ENCODE data around the gene GPS1.

The GPS1 gene

GRCh38 chr17:82011617-82012187 lies 40.0 kb upstream of the GPS1 start:
- no peak overlapping the region for H3K27ac ChIP-seq
- no peak for TF ChIP-seq CTCF (IDR thresholded peaks at IDR 0.05)
- no peak overlapping the region for H3K4me3 ChIP-seq
- DNase-seq (ENCODE audit: low spot score), result no peak

- no peak for TF ChIP-seq CTCF (IDR thresholded peaks at IDR 0.05)
- DNase-seq (ENCODE audit: low spot score), result no peak
- Histone ChIP-seq H3K27ac (peak overlapping the region in 1 of 2 donors; percentile 22), H3K4me3 (no peak overlapping the region)
Observed at GRCh38 chr17:82012261-82012639, 39.4 kb upstream of the GPS1 start.

- Histone ChIP-seq H3K27ac (peak overlapping the region in 1 of 2 donors; percentile 45), H3K4me3 (no peak overlapping the region)
- DNase-seq (ENCODE audit: low spot score), result no peak
Observed at GRCh38 chr17:82012640-82013295, 38.9 kb upstream of the GPS1 start.

GRCh38 chr17:82013341-82013740 lies 38.4 kb upstream of the GPS1 start:
- Histone ChIP-seq H3K4me3 (no peak overlapping the region), H3K27ac (peak overlapping the region in 1 of 2 donors; percentile 45)
- TF ChIP-seq CTCF (IDR thresholded peaks at IDR 0.05), result no peak
- no peak for DNase-seq (ENCODE audit: low spot score)

More at GRCh38 chr17:82012640-82013295, 38.9 kb upstream of the GPS1 start:
- no peak for TF ChIP-seq CTCF (IDR thresholded peaks at IDR 0.05)

GRCh38 chr17:82013772-82014321 lies 37.9 kb upstream of the GPS1 start:
- H3K4me3 ChIP-seq, result no peak overlapping the region
- no peak for TF ChIP-seq CTCF (IDR thresholded peaks at IDR 0.05)
- peak overlapping the region in 1 of 2 donors; percentile 45 for H3K27ac ChIP-seq
- no peak for DNase-seq (ENCODE audit: low spot score)

- Histone ChIP-seq H3K4me3 (no peak overlapping the region), H3K27ac (no peak overlapping the region)
- TF ChIP-seq CTCF (IDR thresholded peaks at IDR 0.05), result no peak
- no peak for DNase-seq (ENCODE audit: low spot score)
Observed at GRCh38 chr17:82014432-82014831, 37.3 kb upstream of the GPS1 start.

- no peak for DNase-seq (ENCODE audit: low spot score)
- TF ChIP-seq CTCF (IDR thresholded peaks at IDR 0.05), result no peak
- no peak overlapping the region for H3K27ac ChIP-seq
- H3K4me3 ChIP-seq, result no peak overlapping the region
Observed at GRCh38 chr17:82014971-82015310, 36.8 kb upstream of the GPS1 start.

Measured in coronary artery (tissue), 2 donors.